B cell (primary cell): Measurements from ENCODE around the gene NBAS. TPM values are rescaled to one million over a fixed set of nuclear protein-coding genes. Genes with fewer than 3 reads are reported as not detected.
"Not testable (repeated sequence)": the region's sequence is repeated elsewhere in the genome, so short reads cannot be mapped to it uniquely, and the experiment has no call there.

Experiments
- ATAC-seq: fragments of 200-7000 bp; cut with Tn5 transposase; one replicate; pipeline ENCODE4 v1.10.0; 2021; ENCODE audit warnings: low read depth, mild to moderate bottlenecking, moderate number of reproducible peaks, moderate library complexity
- CTCF ChIA-PET: fragments of 350-600 bp; sonication (Branson Sonifier 250); formaldehyde crosslinking; loops from one replicate; lab custom pipeline; 2021; ENCODE audit warnings: antibody characterized with exemption, inconsistent platforms; lab: Charles Lee
- POLR2A ChIA-PET: fragments of 350-600 bp; sonication (Branson Sonifier 250); formaldehyde crosslinking; loops from one replicate; lab custom pipeline; 2021; ENCODE audit warnings: antibody characterized with exemption; lab: Charles Lee
- DNase-seq: peaks from one replicate; pipeline ENCODE4 v3.0.0; 2013
- H2AFZ ChIP-seq: 2 replicates; pipeline ENCODE4 v1.6.1; 2012; ENCODE audit warnings: mild to moderate bottlenecking, low read depth, low read length; ENCODE audit not compliant: insufficient read depth, poor library complexity, severe bottlenecking
- H3K27ac ChIP-seq, 2 donors: 1 replicate in 1 of 2; 2 replicates in 1 of 2; pipeline ENCODE4 v1.5.1; 2012 to 2013; ENCODE audit warnings: low read length in 2 of 2, mild to moderate bottlenecking in 2 of 2, moderate library complexity in 1 of 2
- H3K27me3 ChIP-seq, 4 experiments: fragments of 200-600 bp in 1 of 4; sonication (generic) in 1 of 4; replicated peaks in 1 of 4; 1 replicate in 2 of 4; 2 replicates in 2 of 4; pipeline versions ENCODE4 v1.6.1 to v1.7.0; 2013 to 2016; ENCODE audit warnings: low read length in 3 of 4, mild to moderate bottlenecking in 2 of 4, mixed read lengths in 1 of 4, moderate library complexity in 1 of 4; ENCODE audit not compliant: insufficient read depth in 4 of 4, control insufficient read depth in 3 of 4; ENCODE audit errors: control extremely low read depth in 1 of 4
- H3K36me3 ChIP-seq, 2 experiments: replicated peaks in 1 of 2; 1 replicate in 1 of 2; 2 replicates in 1 of 2; pipeline versions ENCODE4 v1.6.1 to v1.7.1; 2013; ENCODE audit warnings: low read length in 1 of 2; ENCODE audit not compliant: insufficient read depth in 2 of 2, control insufficient read depth in 1 of 2; ENCODE audit errors: control extremely low read depth in 1 of 2, extremely low read depth in 1 of 2
- H3K4me1 ChIP-seq, 2 donors: fragments of 200-600 bp in 1 of 2; sonication (generic) in 1 of 2; 1 replicate in 1 of 2; 2 replicates in 1 of 2; pipeline versions ENCODE4 v1.5.1 to v1.6.1; 2013 to 2017; ENCODE audit warnings: low read length in 2 of 2; ENCODE audit not compliant: control insufficient read depth in 2 of 2, insufficient read depth in 2 of 2
- H3K4me2 ChIP-seq: replicated peaks from 2 replicates; pipeline ENCODE3; 2012; ENCODE audit warnings: mild to moderate bottlenecking, low read depth, low read length; ENCODE audit not compliant: poor library complexity, severe bottlenecking
- H3K4me3 ChIP-seq, 5 experiments: fragments of 200-600 bp in 1 of 5; sonication (generic) in 1 of 5; 1 replicate in 3 of 5; 2 replicates in 2 of 5; pipeline versions ENCODE4 v1.5.1 to v1.7.0; 2011 to 2016; ENCODE audit warnings: low read length in 4 of 5, mild to moderate bottlenecking in 4 of 5, low read depth in 2 of 5, control low read depth in 1 of 5, moderate library complexity in 1 of 5; ENCODE audit not compliant: insufficient read depth in 1 of 5; ENCODE audit errors: control extremely low read depth in 1 of 5, extremely low read depth in 1 of 5
- H3K79me2 ChIP-seq: fragments of 200-600 bp; sonication (generic); one replicate; pipeline ENCODE4 v1.6.0; 2016; ENCODE audit warnings: low read length; ENCODE audit not compliant: control insufficient read depth, insufficient read depth
- H3K9ac ChIP-seq: fragments of 200-600 bp; sonication (generic); 2 replicates; pipeline ENCODE4 v1.6.1; 2017; ENCODE audit warnings: mild to moderate bottlenecking, low read length, moderate library complexity
- H3K9me3 ChIP-seq, 3 donors: one replicate each; pipeline versions ENCODE4 v1.6.1 to v1.7.1; 2013; ENCODE audit warnings: low read length in 2 of 3; ENCODE audit not compliant: control insufficient read depth in 2 of 3, insufficient read depth in 1 of 3; ENCODE audit errors: control extremely low read depth in 1 of 3
- H4K20me1 ChIP-seq: 2 replicates; pipeline ENCODE4 v1.6.0; 2012; ENCODE audit warnings: mild to moderate bottlenecking, low read length; ENCODE audit not compliant: insufficient read depth, control insufficient read depth, poor library complexity, severe bottlenecking
- H3K27ac Mint-ChIP-seq: one replicate; pipeline ENCODE4 v1.8.0; 2021; ENCODE audit warnings: mixed read lengths
- H3K27me3 Mint-ChIP-seq: one replicate; pipeline ENCODE4 v1.8.0; 2021; ENCODE audit warnings: mixed read lengths
- H3K4me1 Mint-ChIP-seq: one replicate; pipeline ENCODE4 v1.8.0; 2021; ENCODE audit warnings: mixed read lengths
- H3K4me3 Mint-ChIP-seq: one replicate; pipeline ENCODE4 v1.8.0; 2021; ENCODE audit warnings: mixed read lengths
- H3K9me3 Mint-ChIP-seq: one replicate; pipeline ENCODE4 v1.8.0; 2022; ENCODE audit warnings: mixed read lengths; ENCODE audit not compliant: insufficient read depth
- CTCF ChIP-seq: fragments of 200-600 bp; IDR thresholded peaks from one replicate; pipeline ENCODE4 v1.8.0; 2022; ENCODE audit warnings: antibody characterized with exemption, mild to moderate bottlenecking
- EZH2 ChIP-seq: IDR thresholded peaks from 2 replicates; pipeline ENCODE4 v1.6.1; 2012; ENCODE audit warnings: borderline replicate concordance, low read depth, mild to moderate bottlenecking, moderate library complexity, low read length; ENCODE audit not compliant: insufficient read depth, poor library complexity, severe bottlenecking
- WGBS: methylation state at CpG from one replicate; pipeline ENCODE4 v1.1.5; 2013; ENCODE audit warnings: missing lambda C conversion rate; ENCODE audit not compliant: insufficient coverage; 5-methylcytosine and 5-hydroxymethylcytosine counted together
- intact Hi-C: fragments of 100-400 bp; cut with micrococcal nuclease; formaldehyde crosslinking; loops from one replicate; pipeline ENCODE4 v1.10.0; 2022
- polyA plus RNA-seq: library from polyadenylated mRNA; depleted of rRNA; stranded (reverse); fragments of >200 nt; gene quantifications from 2 replicates; pipeline ENCODE4 v1.2.3, GENCODE V29; 2012
- total RNA-seq, 2 donors: library from RNA; stranded (reverse); fragments of 120-200 nt in 1 of 2; gene quantifications; 1 replicate in 1 of 2; 2 replicates in 1 of 2; pipeline versions ENCODE4 v1.2.3 to v1.2.4, GENCODE V29; 2013 to 2022

NBAS gene
- total and polyA plus RNA-seq, 2 donors (not counting 1 experiment from before 2014, with no cell fraction given) = 10.6 to 37.3 TPM

DNA sequence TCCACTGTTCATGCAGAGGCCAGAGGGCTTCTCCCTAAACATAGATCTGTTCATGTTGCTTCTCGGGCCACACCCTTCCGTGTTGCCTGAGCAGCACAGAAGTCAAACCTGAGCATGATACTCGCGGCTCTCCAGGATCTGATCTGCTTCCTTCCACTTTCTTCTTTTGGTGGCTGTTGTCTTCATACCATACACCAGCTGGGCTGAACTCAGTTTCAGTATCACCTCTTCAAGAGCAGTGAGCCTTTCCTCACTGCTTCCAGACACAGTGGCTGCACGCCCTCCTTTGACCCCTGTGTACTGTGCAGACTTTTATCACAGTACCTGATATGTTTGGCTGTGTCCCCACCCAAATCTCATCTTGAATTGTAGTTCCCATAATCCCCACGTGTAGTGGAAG is 348.9 kb downstream of the NBAS start:
- intact Hi-C loops = no loop called here
- Mint-ChIP-seq H3K4me1 (no peaks in the 10 kb centered on the region), H3K4me3 (no peak overlapping the region), H3K9me3 (peaks cover 10% of the 10 kb centered on the region), H3K27me3 (no peaks in the 10 kb centered on the region), H3K27ac (no peak overlapping the region)
- no peak overlapping the region for H3K9ac ChIP-seq
- no peak overlapping the region for H3K4me2 ChIP-seq
- TF ChIP-seq CTCF = no peak
- no peak for TF ChIP-seq EZH2
- H3K27ac ChIP-seq = no peak overlapping the region
- H3K27me3 ChIP-seq = no peaks in the 10 kb centered on the region
- no peaks in the 10 kb centered on the region for H3K79me2 ChIP-seq
- H3K9me3 ChIP-seq = peaks cover 3 to 7% (median 5%) of the 10 kb centered on the region in 3 donors
- H3K4me3 ChIP-seq = no peak overlapping the region
- no peaks in the 10 kb centered on the region for H3K4me1 ChIP-seq
- DNase-seq (no peak), ATAC-seq (no peak)
- H4K20me1 ChIP-seq = no peaks in the 10 kb centered on the region
- 100% methylated on average over 5 of the region's 6 CpGs for WGBS
- CTCF ChIA-PET = no interaction called here
- peaks cover 11 to 22% of the 10 kb centered on the region in 2 experiments for H3K36me3 ChIP-seq
- H2AFZ ChIP-seq = no peak overlapping the region
- POLR2A ChIA-PET = no interaction called here

DNA sequence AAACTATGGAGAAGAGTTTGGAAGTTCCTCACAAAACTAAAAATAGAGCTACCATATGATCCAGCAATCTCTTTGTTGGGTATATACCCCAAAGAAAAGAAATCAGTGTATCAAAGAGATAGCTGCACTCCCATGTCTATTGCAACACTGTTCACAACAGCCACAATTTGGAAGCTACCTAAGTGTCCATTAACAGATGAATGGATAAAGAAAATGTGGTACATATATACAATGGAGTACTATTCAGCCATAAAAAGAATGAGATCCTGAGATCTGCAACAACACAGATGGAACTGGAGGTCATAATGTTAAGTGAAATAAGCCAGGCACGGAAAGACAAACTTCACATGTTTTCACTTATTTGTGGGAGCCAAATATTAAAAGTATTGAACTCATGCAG is 350.6 kb downstream of the NBAS start:
- CTCF ChIA-PET, intact Hi-C loops, H2AFZ ChIP-seq, POLR2A ChIA-PET, H3K4me1 ChIP-seq, H3K9ac ChIP-seq, H3K27me3 ChIP-seq, ATAC-seq, H3K27ac ChIP-seq, H3K9me3 ChIP-seq, H3K79me2 ChIP-seq, H3K27me3 Mint-ChIP-seq, H3K4me1 Mint-ChIP-seq, H3K27ac Mint-ChIP-seq, H4K20me1 ChIP-seq, H3K4me3 Mint-ChIP-seq, DNase-seq, H3K4me3 ChIP-seq, H3K4me2 ChIP-seq: not testable (repeated sequence)
- H3K36me3 ChIP-seq = peaks cover 7 to 15% of the 10 kb centered on the region in 2 experiments
- peaks cover 10% of the 10 kb centered on the region for H3K9me3 Mint-ChIP-seq
- WGBS = no CpG with 5 or more reads among the region's 1 CpG
